HEK293T (cell line): ENCODE measurements around the gene CFAP70.
"Not testable (repeated sequence)": the region's sequence is repeated elsewhere in the genome, so short reads cannot be mapped to it uniquely, and the experiment has no call there.

Source experiments
- CTCF ChIA-PET: fragments of 350-600 bp; formaldehyde crosslinking; extraction: SDS; loops from one replicate; lab custom pipeline; 2021; ENCODE audit warnings: antibody characterized with exemption, inconsistent platforms; lab: Yijun Ruan, JAX
- POLR2A ChIA-PET: fragments of 350-600 bp; formaldehyde crosslinking; extraction: SDS; loops from one replicate; lab custom pipeline; 2020; ENCODE audit warnings: antibody characterized with exemption, inconsistent platforms; lab: Yijun Ruan, JAX
- DNase-seq: peaks from one replicate; pipeline ENCODE4 v3.0.0; 2012; ENCODE audit warnings: mixed read lengths; ENCODE audit errors: extremely low spot score
- ARNT ChIP-seq: fragments of 450-650 bp; IDR thresholded peaks from 2 replicates; pipeline ENCODE4 v1.6.1; 2017; ENCODE audit warnings: mild to moderate bottlenecking
- BHLHE40 ChIP-seq: fragments of 450-650 bp; IDR thresholded peaks from 2 replicates; pipeline ENCODE4 v1.6.1; 2016; ENCODE audit warnings: mild to moderate bottlenecking, moderate library complexity, borderline replicate concordance
- CTBP1 ChIP-seq: fragments of 450-650 bp; IDR thresholded peaks from 2 replicates; pipeline ENCODE4 v1.6.1; 2016; ENCODE audit warnings: borderline replicate concordance
- ELF4 ChIP-seq: fragments of 450-650 bp; IDR thresholded peaks from 2 replicates; pipeline ENCODE4 v1.6.1; 2017; ENCODE audit warnings: antibody characterized with exemption
- FOXA1 ChIP-seq: fragments of 450-650 bp; IDR thresholded peaks from 2 replicates; pipeline ENCODE4 v1.6.1; 2016; ENCODE audit warnings: mild to moderate bottlenecking
- FOXK2 ChIP-seq: fragments of 450-650 bp; IDR thresholded peaks from 2 replicates; pipeline ENCODE4 v1.6.1; 2016; ENCODE audit warnings: mild to moderate bottlenecking
- FOXM1 ChIP-seq: fragments of 450-650 bp; IDR thresholded peaks from 2 replicates; pipeline ENCODE4 v1.6.1; 2017; ENCODE audit warnings: mild to moderate bottlenecking, borderline replicate concordance
- HDGF ChIP-seq: fragments of 450-650 bp; IDR thresholded peaks from 2 replicates; pipeline ENCODE4 v1.6.1; 2017; ENCODE audit warnings: antibody characterized with exemption, borderline replicate concordance
- L3MBTL2 ChIP-seq: fragments of 450-650 bp; conservative IDR thresholded peaks from 2 replicates; pipeline ENCODE4 v1.6.1; 2016; ENCODE audit warnings: mild to moderate bottlenecking
- LEF1 ChIP-seq: fragments of 450-650 bp; IDR thresholded peaks from 2 replicates; pipeline ENCODE4 v1.6.1; 2017; ENCODE audit warnings: mild to moderate bottlenecking, borderline replicate concordance
- NFRKB ChIP-seq: fragments of 450-650 bp; IDR thresholded peaks from 2 replicates; pipeline ENCODE4 v1.6.1; 2016; ENCODE audit warnings: mild to moderate bottlenecking, moderate library complexity
- PKNOX1 ChIP-seq: fragments of 450-650 bp; IDR thresholded peaks from 2 replicates; pipeline ENCODE4 v1.6.1; 2016
- SP1 ChIP-seq: fragments of 450-650 bp; IDR thresholded peaks from 2 replicates; pipeline ENCODE4 v1.6.1; 2017
- SUZ12 ChIP-seq: fragments of 450-650 bp; IDR thresholded peaks from 2 replicates; pipeline ENCODE4 v1.6.1; 2016; ENCODE audit warnings: mild to moderate bottlenecking
- TARDBP ChIP-seq: fragments of 450-650 bp; IDR thresholded peaks from 2 replicates; pipeline ENCODE4 v1.6.1; 2016
- ZNF384 ChIP-seq: fragments of 450-650 bp; IDR thresholded peaks from 2 replicates; pipeline ENCODE4 v1.6.1; 2016

CFAP70 gene

GRCh38 chr10:73264423-73264822 is 94.2 kb downstream of the CFAP70 start:
- POLR2A ChIA-PET = interaction anchor here (0.7 to 0.9 kb wide), 2 partner anchors 12 to 17 kb away, joined by 3 to 5 read pairs; partner anchors contain the start of genes DNAJC9 and MRPS16
- no peak for DNase-seq
- TF ChIP-seq FOXK2 (no peak), ARNT (no peak), TARDBP (no peak), CTBP1 (no peak), PKNOX1 (no peak), HDGF (no peak), LEF1 (no peak), SUZ12 (no peak), SP1 (no peak), ZNF384 (no peak)
- CTCF ChIA-PET = interaction anchor here (1.1 to 1.5 kb wide), 4 partner anchors 8 to 15 kb away, joined by 4 to 6 read pairs (median 4); no protein-coding TSS in a partner anchor

DNA sequence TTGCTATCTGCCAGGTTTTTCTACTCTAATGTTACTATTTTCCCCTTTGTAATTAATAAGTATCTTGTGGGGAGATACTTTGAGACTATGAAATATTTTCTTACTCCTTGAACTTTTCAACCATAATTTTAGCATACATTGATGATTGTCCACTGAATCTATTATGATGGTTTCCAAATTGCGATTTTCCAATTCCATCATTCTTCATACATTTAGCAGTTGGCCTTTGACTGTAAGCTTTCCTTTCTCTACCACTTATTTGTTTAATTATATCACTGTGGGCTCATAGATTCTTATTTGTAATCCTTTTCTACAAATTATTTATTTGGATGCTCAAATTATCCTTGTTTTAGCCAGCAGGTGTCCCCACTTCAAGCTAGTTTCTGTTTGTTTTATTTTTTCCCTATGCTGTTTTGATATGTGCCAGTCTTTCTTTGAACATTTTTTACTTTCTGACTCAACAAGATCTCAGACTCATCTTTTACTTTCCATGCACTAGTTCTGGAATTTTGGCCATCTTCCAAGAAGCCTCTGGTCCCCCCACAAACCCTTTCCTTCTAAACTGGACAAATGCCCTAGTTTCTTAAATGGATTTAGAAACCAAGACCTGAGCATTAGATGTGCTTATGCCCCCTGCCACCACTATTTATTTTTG is 94.8 kb downstream of the CFAP70 start:
- no peak for DNase-seq
- POLR2A ChIA-PET = interaction anchor here (0.7 to 1.7 kb wide), 2 partner anchors 11 to 17 kb away, joined by 5 to 8 read pairs; partner anchors contain the start of genes DNAJC9 and MRPS16
- CTCF ChIA-PET = interaction anchor here (0.7 to 1.5 kb wide), 6 partner anchors 9 to 231 kb away, joined by 3 to 6 read pairs (median 4); no protein-coding TSS in a partner anchor

DNA sequence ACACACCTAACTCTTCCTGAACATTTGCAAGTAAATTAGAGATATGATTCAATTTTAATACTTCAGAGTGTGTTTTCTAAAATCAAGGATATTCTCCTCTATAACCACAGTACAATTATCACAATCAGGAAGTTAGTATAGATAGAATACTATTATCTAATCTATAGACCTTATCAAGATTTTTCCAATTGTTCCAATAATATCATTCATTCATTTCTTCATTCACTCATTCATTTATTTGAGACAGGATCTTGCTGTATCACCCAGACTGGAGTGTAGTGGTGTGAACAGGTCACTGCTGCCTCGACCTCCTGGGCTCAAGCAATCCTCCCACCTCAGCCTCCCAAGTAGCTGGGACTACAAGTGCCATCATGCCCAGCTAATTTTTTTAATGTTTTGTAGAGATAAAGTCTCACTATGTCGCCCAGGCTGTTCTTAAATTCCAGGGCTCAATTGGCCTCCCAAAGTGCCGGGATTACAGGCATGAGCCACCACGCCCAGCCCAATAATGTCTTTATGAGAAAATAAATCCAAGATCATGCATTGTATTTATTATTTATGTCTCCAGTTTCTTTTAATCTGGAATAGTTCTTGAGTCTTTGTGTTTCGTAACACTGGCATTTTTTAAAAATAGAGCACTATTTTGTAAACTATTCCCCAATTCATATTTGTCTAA is 95.6 kb downstream of the CFAP70 start:
- no peak for TF ChIP-seq NFRKB
- no peak for TF ChIP-seq LEF1
- no peak for TF ChIP-seq FOXA1
- no peak for TF ChIP-seq FOXK2
- TF ChIP-seq TARDBP = no peak
- no peak for TF ChIP-seq PKNOX1
- TF ChIP-seq SP1 = no peak
- no peak for TF ChIP-seq SUZ12
- DNase-seq = no peak
- CTCF ChIA-PET = interaction anchor here (0.7 to 1.5 kb wide), 4 partner anchors 11 to 232 kb away, joined by 3 to 6 read pairs (median 4); no protein-coding TSS in a partner anchor
- POLR2A ChIA-PET = interaction anchor here (0.6 to 1.7 kb wide), 2 partner anchors 10 to 16 kb away, joined by 3 to 8 read pairs; partner anchors contain the start of genes DNAJC9 and MRPS16

More for the DNA sequence above, 94.8 kb downstream of the CFAP70 start:
- no peak for TF ChIP-seq SUZ12

GRCh38 chr10:73262105-73262730 is 96.4 kb downstream of the CFAP70 start:
- POLR2A ChIA-PET = interaction anchor here (1.3 to 1.7 kb wide), 2 partner anchors 9 kb away, joined by 8 read pairs; partner anchors contain the start of gene MRPS16

GRCh38 chr10:73261362-73261995 is 97.2 kb downstream of the CFAP70 start:
- TF ChIP-seq FOXK2 (no peak), NFRKB (no peak), ELF4 (no peak), CTBP1 (no peak), SUZ12 (no peak), TARDBP (no peak), L3MBTL2 (no peak), BHLHE40 (no peak), SP1 (no peak), PKNOX1 (no peak), ARNT (no peak), FOXM1 (no peak), ZNF384 (no peak), FOXA1 (no peak), HDGF (no peak), LEF1 (no peak)
- ChIA-PET CTCF (no interaction called here), POLR2A (interaction anchor here (1.3 to 2.9 kb wide), 2 partner anchors 9 to 15 kb away, joined by 8 to 13 read pairs; partner anchors contain the start of genes DNAJC9 and MRPS16)
- no peak for DNase-seq

More at GRCh38 chr10:73262105-73262730, 96.4 kb downstream of the CFAP70 start:
- no peak for DNase-seq
- TF ChIP-seq NFRKB (no peak), ARNT (no peak), LEF1 (no peak), FOXM1 (no peak), SP1 (no peak), TARDBP (no peak)
- CTCF ChIA-PET = no interaction called here

DNA sequence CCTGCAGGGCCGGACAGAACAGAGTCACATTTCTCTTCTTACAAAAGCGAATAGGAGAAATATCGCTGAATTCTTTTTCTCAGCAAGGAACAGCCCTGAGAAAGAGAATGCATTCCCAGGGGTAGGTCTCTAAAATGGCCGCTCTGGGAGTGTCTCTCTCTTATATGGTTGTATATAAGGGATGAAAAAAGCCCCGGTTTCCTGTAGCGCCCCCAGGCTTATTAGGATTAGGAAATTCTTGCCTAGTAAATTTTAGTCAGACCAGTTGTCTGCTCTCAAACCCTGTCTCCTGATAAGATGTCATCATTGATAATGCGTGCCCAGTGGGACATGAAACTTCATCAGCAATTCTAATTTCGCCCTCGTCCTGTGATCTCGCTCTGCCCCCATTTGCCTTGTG is 100.1 kb downstream of the CFAP70 start:
- CTCF ChIA-PET, DNase-seq: not testable (repeated sequence)
- POLR2A ChIA-PET = interaction anchor here (2.9 kb wide), 1 partner anchor 12 kb away, joined by 13 read pairs; the partner anchor contains the start of gene DNAJC9
